Neural cell (in vitro differentiated cells): ENCODE data around the gene BTNL8. TPM values are rescaled to one million over a fixed set of nuclear protein-coding genes. Genes with fewer than 3 reads are reported as not detected.

ENCODE experiments used
- H2AFZ ChIP-seq: fragments of 200-600, 300-800 bp; sonication (generic), shearing (Covaris generic); 2 replicates; pipeline ENCODE4 v1.6.0; 2014; ENCODE audit warnings: low read depth, mild to moderate bottlenecking, antibody characterized with exemption, low read length, moderate library complexity
- H3F3A ChIP-seq: fragments of 200-600 bp; shearing (Covaris generic); 2 replicates; pipeline ENCODE4 v1.6.1; 2016; ENCODE audit warnings: mild to moderate bottlenecking, moderate library complexity, mixed read lengths, antibody characterized with exemption, low read length; ENCODE audit not compliant: insufficient read depth, poor library complexity, severe bottlenecking
- H3K27ac ChIP-seq: fragments of 200-600, 300-800 bp; sonication (generic), shearing (Covaris generic); 2 replicates; pipeline ENCODE4 v1.5.1; 2014; ENCODE audit warnings: mild to moderate bottlenecking, low read length, moderate library complexity
- H3K27me3 ChIP-seq: fragments of 300-800, 200-600 bp; sonication (generic), shearing (Covaris generic); 2 replicates; pipeline ENCODE4 v1.6.0; 2014; ENCODE audit warnings: mild to moderate bottlenecking, low read depth, low read length, moderate library complexity; ENCODE audit not compliant: insufficient read depth
- H3K36me3 ChIP-seq: fragments of 300-800, 200-600 bp; sonication (generic), shearing (Covaris generic); 2 replicates; pipeline ENCODE4 v1.5.1; 2014; ENCODE audit warnings: mild to moderate bottlenecking, antibody characterized with exemption, low read length, moderate library complexity; ENCODE audit not compliant: insufficient read depth
- H3K4me2 ChIP-seq: fragments of 300-800, 200-600 bp; sonication (generic), shearing (Covaris generic); 2 replicates; pipeline ENCODE4 v1.6.0; 2014; ENCODE audit warnings: mild to moderate bottlenecking, low read length
- H3K4me3 ChIP-seq: fragments of 300-800, 200-600 bp; sonication (generic), shearing (Covaris generic); 2 replicates; pipeline ENCODE4 v1.5.1; 2014; ENCODE audit warnings: mild to moderate bottlenecking, low read length, moderate library complexity
- H3K79me2 ChIP-seq: fragments of 200-600 bp; shearing (Covaris generic); replicated peaks from 2 replicates; pipeline ENCODE4 v1.6.0; 2014; ENCODE audit warnings: mild to moderate bottlenecking, low read length, moderate library complexity; ENCODE audit not compliant: insufficient read depth
- H3K9ac ChIP-seq: fragments of 300-800, 200-600 bp; sonication (generic), shearing (Covaris generic); 2 replicates; pipeline ENCODE4 v1.6.1; 2016; ENCODE audit warnings: mild to moderate bottlenecking, low read length, mixed read lengths
- H3K9me2 ChIP-seq: fragments of 200-600 bp; shearing (Covaris generic); 2 replicates; pipeline ENCODE4 v1.6.1; 2016; ENCODE audit warnings: mild to moderate bottlenecking, low read length, mixed read lengths; ENCODE audit not compliant: insufficient read depth
- H3K9me3 ChIP-seq: fragments of 200-600, 300-800 bp; sonication (generic), shearing (Covaris generic); 2 replicates; pipeline ENCODE4 v1.6.1; 2016; ENCODE audit warnings: mild to moderate bottlenecking, mixed run types, low read length, moderate library complexity, mixed read lengths
- H4K20me1 ChIP-seq: fragments of 200-600 bp; shearing (Covaris generic); 2 replicates; pipeline ENCODE4 v1.6.1; 2016; ENCODE audit warnings: mild to moderate bottlenecking, mixed run types; ENCODE audit not compliant: insufficient read depth
- SMC3 ChIP-seq: fragments of 450-650 bp; conservative IDR thresholded peaks from 2 replicates; pipeline ENCODE4 v1.6.1; 2014; ENCODE audit warnings: antibody characterized with exemption, mild to moderate bottlenecking, moderate library complexity; ENCODE audit not compliant: poor library complexity
- polyA plus RNA-seq: library from polyadenylated mRNA; depleted of rRNA; stranded (reverse); fragments of >200 nt; gene quantifications from 2 replicates; pipeline ENCODE4 v1.2.3, GENCODE V29; 2014
- small RNA-seq, 3 experiments: library from RNA; depleted of rRNA; stranded (forward); fragments of <200 nt; gene quantifications; one replicate each; pipeline ENCODE3, GENCODE V24; 2012

Gene BTNL8
- polyA plus RNA-seq, 1 donor from 2014 or later: not detected

DNA sequence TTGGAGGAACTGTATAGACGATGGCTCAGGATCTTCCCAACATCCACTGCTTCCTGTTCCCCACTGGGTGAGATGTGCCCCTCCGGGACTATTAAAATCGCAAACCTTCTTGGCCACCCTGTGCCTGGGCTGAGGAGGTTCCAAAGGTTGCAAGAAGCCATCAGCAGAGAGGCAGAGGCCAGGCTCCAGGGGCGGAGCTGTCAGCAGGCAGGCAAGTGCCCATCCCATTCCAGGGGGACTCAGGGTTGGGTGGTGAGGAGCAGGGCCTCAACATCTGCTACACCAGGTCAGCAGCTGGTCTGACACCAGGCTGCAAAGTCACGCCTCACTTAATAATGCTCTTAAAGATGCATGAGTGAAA lies 91.9 kb downstream of the BTNL8 start:
- H3K79me2 ChIP-seq: no peaks in the 10 kb centered on the region
- no peak overlapping the region for H3K27ac ChIP-seq
- no peaks in the 10 kb centered on the region for H3K27me3 ChIP-seq
- H3K9me2 ChIP-seq: no peaks in the 10 kb centered on the region
- H3K4me2 ChIP-seq: no peak overlapping the region
- H2AFZ ChIP-seq: no peak overlapping the region
- no peaks in the 10 kb centered on the region for H3K36me3 ChIP-seq
- H3K9ac ChIP-seq: no peak overlapping the region
- no peak overlapping the region for H3K4me3 ChIP-seq
- no peak for TF ChIP-seq SMC3
- H3K9me3 ChIP-seq: no peaks in the 10 kb centered on the region
- no peaks in the 10 kb centered on the region for H4K20me1 ChIP-seq
- no peaks in the 10 kb centered on the region for H3F3A ChIP-seq

Small RNAs within 50 kb of the gene (small RNA-seq; reads per million reads assigned to genes)
- gene RF00019: 0 to 1.2 (median 0) reads per million in 3 experiments
- 0 reads per million in 3 experiments for gene RPS29P12

Other genes starting within 250 kb of the BTNL8 start
- gene FLT4, start 249.6 kb upstream of the BTNL8 start, polyA plus RNA-seq: 0.04 and 4.1 TPM in 2 replicates
- not detected in 2 replicates for gene OR2Y1, start 159.1 kb upstream of the BTNL8 start, polyA plus RNA-seq
- gene MGAT1, start 96.4 kb upstream of the BTNL8 start, polyA plus RNA-seq: 31.8 and 42.6 TPM in 2 replicates
- 51.1 and 69.1 TPM in 2 replicates for gene ZFP62, start 37.9 kb upstream of the BTNL8 start, polyA plus RNA-seq
- gene BTNL3, start 89.7 kb downstream of the BTNL8 start, polyA plus RNA-seq: not detected in 2 replicates
- gene BTNL9, start 141.1 kb downstream of the BTNL8 start, polyA plus RNA-seq: 13.9 and 18.7 TPM in 2 replicates
- not detected in 2 replicates for gene OR2V1, start 232.0 kb downstream of the BTNL8 start, polyA plus RNA-seq
- gene OR2V2, start 248.4 kb downstream of the BTNL8 start, polyA plus RNA-seq: not detected in 2 replicates